ENCODE data around the gene OTUB2.

OTUB2 gene

DNA sequence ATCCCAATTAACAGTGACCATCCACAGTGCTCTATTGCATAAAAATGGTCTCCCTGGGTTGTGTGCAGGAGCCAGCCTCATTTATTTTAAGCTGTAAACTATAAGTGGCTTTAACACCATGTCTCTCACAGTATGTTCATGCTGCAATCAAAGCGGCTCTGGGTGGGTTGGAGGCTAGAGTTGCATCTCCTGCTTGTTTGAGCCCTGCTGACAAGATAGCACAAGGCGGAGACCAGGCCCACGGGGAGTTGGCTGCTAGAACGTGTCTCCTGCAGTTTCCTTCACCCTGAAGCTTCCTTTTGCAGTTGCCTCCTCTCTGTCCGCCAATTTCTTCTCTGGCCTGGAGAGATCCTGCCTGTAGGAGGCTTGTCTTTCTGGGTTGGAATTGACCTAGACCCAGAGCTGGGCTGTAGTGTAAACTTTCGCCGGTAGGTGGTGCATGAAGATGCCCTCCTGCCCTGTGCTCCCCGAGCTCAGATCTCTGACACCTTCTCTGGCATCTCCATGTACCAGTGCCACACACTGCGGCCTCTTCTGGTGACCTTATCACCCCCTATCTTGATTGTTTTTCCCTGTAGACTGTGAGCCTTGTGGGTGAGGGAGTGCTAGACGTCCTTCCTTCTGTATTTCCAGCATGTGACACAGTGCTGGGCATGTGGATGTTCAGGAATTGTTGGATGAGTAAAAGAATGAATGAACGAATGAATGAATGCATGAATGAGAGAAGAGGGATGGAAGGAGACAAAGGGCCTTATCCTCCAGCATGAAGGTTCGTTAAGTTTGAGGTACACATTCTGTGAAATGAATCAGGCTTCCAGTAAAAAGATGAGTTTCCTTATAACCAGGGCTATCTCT lies 10.4 kb downstream of the OTUB2 start:
- Histone ChIP-seq H3K9ac (no peak overlapping the region), H3K79me2 (no peaks in the 10 kb centered on the region), H3K4me2 (ENCODE audit: low read length) (no peak overlapping the region), H3K9me3 (ENCODE audit: control insufficient read depth, low read length) (no peaks in the 10 kb centered on the region), H3K27ac (no peak overlapping the region), H2AFZ (no peak overlapping the region), H3K4me1 (no peaks in the 10 kb centered on the region), H3K4me3 (ENCODE audit: low read depth, low read length) (no peak overlapping the region), H3K27me3 (ENCODE audit: control insufficient read depth, insufficient read depth, low read length) (no peaks in the 10 kb centered on the region), H3K36me3 (ENCODE audit: control insufficient read depth, insufficient read depth, low read length) (no peaks in the 10 kb centered on the region)
- peak; percentile 88 for TF ChIP-seq CTCF (IDR thresholded peaks at IDR 0.05)

- Histone ChIP-seq H3K9me3 (ENCODE audit: control insufficient read depth, low read length) (no peaks in the 10 kb centered on the region), H3K9ac (no peak overlapping the region), H3K79me2 (no peaks in the 10 kb centered on the region), H3K4me2 (ENCODE audit: low read length) (no peak overlapping the region), H3K36me3 (ENCODE audit: control insufficient read depth, insufficient read depth, low read length) (no peaks in the 10 kb centered on the region), H3K4me3 (ENCODE audit: low read depth, low read length) (no peak overlapping the region), H2AFZ (no peak overlapping the region), H3K4me1 (no peaks in the 10 kb centered on the region), H3K27me3 (ENCODE audit: control insufficient read depth, insufficient read depth, low read length) (no peaks in the 10 kb centered on the region), H3K27ac (no peak overlapping the region)
- TF ChIP-seq CTCF (IDR thresholded peaks at IDR 0.05) = no peak
Measured at GRCh38 chr14:94037954-94038353, 11.8 kb downstream of the OTUB2 start.

GRCh38 chr14:94038510-94038909 lies 12.4 kb downstream of the OTUB2 start:
- H3K27me3 ChIP-seq (ENCODE audit: control insufficient read depth, insufficient read depth, low read length) = no peaks in the 10 kb centered on the region
- H3K4me3 ChIP-seq (ENCODE audit: low read depth, low read length) = no peak overlapping the region
- no peak overlapping the region for H3K9ac ChIP-seq
- no peak for TF ChIP-seq CTCF (IDR thresholded peaks at IDR 0.05)
- H3K79me2 ChIP-seq = no peaks in the 10 kb centered on the region
- H3K27ac ChIP-seq = no peak overlapping the region
- H3K4me2 ChIP-seq (ENCODE audit: low read length) = no peak overlapping the region
- no peaks in the 10 kb centered on the region for H3K36me3 ChIP-seq (ENCODE audit: control insufficient read depth, insufficient read depth, low read length)
- no peaks in the 10 kb centered on the region for H3K4me1 ChIP-seq
- H2AFZ ChIP-seq = no peak overlapping the region
- H3K9me3 ChIP-seq (ENCODE audit: control insufficient read depth, low read length) = no peaks in the 10 kb centered on the region

- no peak overlapping the region for H3K27ac ChIP-seq
- H3K36me3 ChIP-seq (ENCODE audit: control insufficient read depth, insufficient read depth, low read length) = no peaks in the 10 kb centered on the region
- no peak for TF ChIP-seq CTCF (IDR thresholded peaks at IDR 0.05)
- H3K27me3 ChIP-seq (ENCODE audit: control insufficient read depth, insufficient read depth, low read length) = no peaks in the 10 kb centered on the region
- H3K79me2 ChIP-seq = no peaks in the 10 kb centered on the region
- no peaks in the 10 kb centered on the region for H3K9me3 ChIP-seq (ENCODE audit: control insufficient read depth, low read length)
- no peak overlapping the region for H3K4me3 ChIP-seq (ENCODE audit: low read depth, low read length)
- H3K4me2 ChIP-seq (ENCODE audit: low read length) = no peak overlapping the region
- no peak overlapping the region for H3K9ac ChIP-seq
- H3K4me1 ChIP-seq = no peaks in the 10 kb centered on the region
- no peak overlapping the region for H2AFZ ChIP-seq
Measured at GRCh38 chr14:94038921-94039629, 12.9 kb downstream of the OTUB2 start.

Measured in parathyroid adenoma (tissue), 2 donors.